ENCODE results near the gene SOX6. TPM values are rescaled to one million over a fixed set of nuclear protein-coding genes. Genes with fewer than 3 reads are reported as not detected.

SOX6 gene
- total RNA-seq, 2 experiments from 2014 or later = 0.36 TPM; not detected in 1

DNA sequence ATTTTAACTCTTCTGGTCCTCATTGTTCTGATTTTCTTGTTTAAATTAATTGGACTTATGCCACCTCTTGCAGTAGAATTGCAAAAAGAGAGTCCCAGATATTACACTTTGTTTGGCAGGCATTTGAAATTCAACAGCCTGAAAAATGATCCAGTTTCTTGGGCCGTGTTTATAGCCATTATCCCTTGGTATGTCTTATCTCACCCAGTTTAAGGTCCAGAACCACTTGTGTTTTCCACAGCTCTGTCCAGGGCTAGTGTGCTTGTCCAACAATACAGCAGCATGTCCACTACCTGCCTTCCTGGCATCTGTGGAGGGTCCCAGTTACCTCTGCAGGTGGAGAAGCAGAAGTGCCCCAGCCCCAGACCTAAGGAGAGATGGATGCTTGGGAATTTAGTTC, 397.4 kb downstream of the SOX6 start:
- ChIA-PET POLR2A (no interaction called here), CTCF (no interaction called here)
- DNase-seq = no peak
- no peaks in the 10 kb centered on the region for H3K36me3 Mint-ChIP-seq (ENCODE audit: low read depth)
- H3K4me3 Mint-ChIP-seq = no peak overlapping the region
- peaks cover 2% of the 10 kb centered on the region for H3K9me3 Mint-ChIP-seq
- H3K4me1 Mint-ChIP-seq (ENCODE audit: low read depth) = no peaks in the 10 kb centered on the region
- ATAC-seq = no peak
- H3K27ac Mint-ChIP-seq = no peak overlapping the region
- H3K27me3 Mint-ChIP-seq = no peaks in the 10 kb centered on the region
- TF ChIP-seq, protein P1, sequence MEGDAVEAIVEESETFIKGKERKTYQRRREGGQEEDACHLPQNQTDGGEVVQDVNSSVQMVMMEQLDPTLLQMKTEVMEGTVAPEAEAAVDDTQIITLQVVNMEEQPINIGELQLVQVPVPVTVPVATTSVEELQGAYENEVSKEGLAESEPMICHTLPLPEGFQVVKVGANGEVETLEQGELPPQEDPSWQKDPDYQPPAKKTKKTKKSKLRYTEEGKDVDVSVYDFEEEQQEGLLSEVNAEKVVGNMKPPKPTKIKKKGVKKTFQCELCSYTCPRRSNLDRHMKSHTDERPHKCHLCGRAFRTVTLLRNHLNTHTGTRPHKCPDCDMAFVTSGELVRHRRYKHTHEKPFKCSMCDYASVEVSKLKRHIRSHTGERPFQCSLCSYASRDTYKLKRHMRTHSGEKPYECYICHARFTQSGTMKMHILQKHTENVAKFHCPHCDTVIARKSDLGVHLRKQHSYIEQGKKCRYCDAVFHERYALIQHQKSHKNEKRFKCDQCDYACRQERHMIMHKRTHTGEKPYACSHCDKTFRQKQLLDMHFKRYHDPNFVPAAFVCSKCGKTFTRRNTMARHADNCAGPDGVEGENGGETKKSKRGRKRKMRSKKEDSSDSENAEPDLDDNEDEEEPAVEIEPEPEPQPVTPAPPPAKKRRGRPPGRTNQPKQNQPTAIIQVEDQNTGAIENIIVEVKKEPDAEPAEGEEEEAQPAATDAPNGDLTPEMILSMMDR (IDR thresholded peaks at IDR 0.05) = no peak
- intact Hi-C loops (cut with micrococcal nuclease) = no loop called here

DNA sequence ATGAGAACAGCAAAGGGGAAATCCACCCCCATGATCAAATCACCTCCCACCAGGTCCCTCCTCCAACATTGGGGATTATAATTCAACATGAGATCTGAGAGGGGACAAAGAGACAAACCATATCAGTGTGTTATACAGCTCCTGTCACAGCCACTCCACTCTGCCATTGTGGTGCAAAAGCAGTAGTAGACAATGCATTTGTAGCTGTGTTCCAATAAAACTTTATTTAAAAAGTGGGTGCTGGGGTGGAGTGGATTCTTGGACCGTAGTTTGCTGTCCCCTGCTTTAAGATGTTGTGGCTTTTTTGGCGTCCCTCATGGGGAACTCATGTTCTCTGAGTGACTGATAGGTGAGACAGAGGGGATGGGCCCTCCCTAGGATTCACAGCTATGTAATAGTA, 399.1 kb downstream of the SOX6 start:
- ChIA-PET POLR2A (no interaction called here), CTCF (no interaction called here)
- Mint-ChIP-seq H3K27ac (no peak overlapping the region), H3K27me3 (no peaks in the 10 kb centered on the region), H3K36me3 (ENCODE audit: low read depth) (no peaks in the 10 kb centered on the region), H3K4me1 (ENCODE audit: low read depth) (no peaks in the 10 kb centered on the region), H3K4me3 (no peak overlapping the region), H3K9me3 (peaks cover 2% of the 10 kb centered on the region)
- intact Hi-C loops (cut with micrococcal nuclease) = no loop called here
- TF ChIP-seq, protein P1 (IDR thresholded peaks at IDR 0.05) = no peak
- no peak for ATAC-seq
- DNase-seq = no peak

DNA sequence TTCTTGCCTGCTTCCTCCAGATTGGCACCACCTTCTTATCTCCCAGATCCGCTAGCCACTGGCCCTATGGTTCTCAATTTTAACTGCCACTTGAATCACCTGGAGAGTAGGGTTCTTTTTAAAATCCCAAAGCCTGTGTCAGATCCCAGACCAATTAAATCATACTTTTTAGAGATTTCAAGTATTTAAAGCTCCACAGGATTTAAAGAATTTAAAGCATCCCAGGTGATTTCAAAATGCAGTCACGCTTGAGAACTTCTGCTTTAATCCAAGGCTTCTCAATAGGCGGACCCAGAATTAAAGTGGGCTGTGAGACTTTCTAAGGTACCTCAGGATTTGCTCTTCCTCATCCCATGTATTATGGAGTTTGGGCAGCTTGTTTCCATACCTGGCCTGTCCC, 400.0 kb downstream of the SOX6 start:
- no peak for DNase-seq
- TF ChIP-seq, protein P1 (IDR thresholded peaks at IDR 0.05) = no peak
- intact Hi-C loops (cut with micrococcal nuclease) = no loop called here
- Mint-ChIP-seq H3K4me1 (ENCODE audit: low read depth) (no peaks in the 10 kb centered on the region), H3K27me3 (no peaks in the 10 kb centered on the region), H3K4me3 (no peak overlapping the region), H3K36me3 (ENCODE audit: low read depth) (no peaks in the 10 kb centered on the region), H3K9me3 (peaks cover 2% of the 10 kb centered on the region), H3K27ac (no peak overlapping the region)
- ATAC-seq = no peak
- ChIA-PET POLR2A (no interaction called here), CTCF (no interaction called here)

DNA sequence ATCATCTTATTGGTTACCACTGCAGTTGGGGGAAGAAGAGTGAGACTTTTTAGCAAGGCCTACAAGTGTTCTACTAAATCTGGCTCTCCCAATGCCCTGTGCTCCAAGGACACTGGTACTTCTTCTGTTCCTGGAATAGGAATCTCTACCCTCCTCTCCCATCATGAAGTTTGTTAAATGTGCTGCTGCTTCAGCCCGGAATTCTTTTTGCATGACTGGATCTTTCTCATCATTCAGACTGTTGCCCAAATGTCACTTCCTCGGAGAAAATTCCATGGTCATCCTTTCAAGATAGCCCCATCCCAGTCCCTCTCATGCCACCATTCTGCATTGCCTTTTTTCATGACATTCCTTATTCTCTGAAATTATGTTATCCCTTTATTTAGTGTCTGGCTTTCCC, 400.8 kb downstream of the SOX6 start:
- DNase-seq (no peak), ATAC-seq (no peak)
- ChIA-PET POLR2A (no interaction called here), CTCF (no interaction called here)
- Mint-ChIP-seq H3K27ac (no peak overlapping the region), H3K9me3 (peaks cover 2% of the 10 kb centered on the region), H3K4me3 (no peak overlapping the region), H3K36me3 (ENCODE audit: low read depth) (no peaks in the 10 kb centered on the region), H3K4me1 (ENCODE audit: low read depth) (no peaks in the 10 kb centered on the region), H3K27me3 (no peaks in the 10 kb centered on the region)
- TF ChIP-seq, protein P1 (IDR thresholded peaks at IDR 0.05) = no peak
- intact Hi-C loops (cut with micrococcal nuclease) = no loop called here

DNA sequence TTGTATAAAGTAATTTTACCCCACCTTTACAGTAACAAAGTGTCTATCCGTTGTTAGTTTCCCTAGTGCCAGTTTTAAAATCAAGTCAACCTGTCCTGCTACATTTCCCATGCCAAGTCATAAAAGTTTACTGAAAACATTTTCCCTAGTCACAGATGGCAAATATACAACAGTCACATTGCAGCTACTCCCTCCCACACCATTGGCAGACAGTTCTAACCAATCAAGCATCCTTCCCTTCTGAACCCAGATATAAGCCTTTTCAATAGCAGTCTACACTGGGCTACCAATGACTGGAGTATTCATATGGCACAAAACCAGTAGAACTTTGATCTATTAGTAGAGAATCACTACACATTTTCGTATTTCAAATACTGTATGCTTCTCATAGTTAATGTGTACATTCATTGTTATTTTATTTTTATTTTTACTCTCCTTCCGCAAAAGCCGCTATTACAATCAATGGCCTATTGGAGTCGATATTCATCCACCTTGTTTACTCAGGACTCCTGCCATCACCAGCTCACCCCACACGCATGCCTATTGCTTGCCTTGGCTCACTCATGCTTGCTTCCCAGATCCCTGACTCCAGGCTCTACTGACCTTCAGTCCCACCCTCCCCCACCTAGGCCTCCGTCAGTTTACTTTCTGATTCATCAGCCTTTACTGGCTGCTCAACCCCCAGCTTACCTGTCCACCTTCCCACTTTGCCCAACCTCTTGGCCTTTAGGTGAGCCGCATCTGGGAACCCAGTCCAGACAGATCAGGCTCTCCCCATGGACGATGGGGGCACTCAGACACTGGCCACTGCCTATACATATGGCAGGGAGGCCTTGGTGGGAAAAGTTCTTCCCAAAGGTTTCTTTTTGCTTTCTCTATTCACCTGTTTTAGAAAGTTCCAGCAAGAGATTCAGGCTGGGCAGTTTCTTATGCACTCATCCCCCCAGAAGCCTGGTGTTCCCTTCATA, 408.4 kb downstream of the SOX6 start:
- POLR2A ChIA-PET = no interaction called here
- Mint-ChIP-seq H3K36me3 (ENCODE audit: low read depth) (no peaks in the 10 kb centered on the region), H3K27me3 (no peaks in the 10 kb centered on the region), H3K4me1 (ENCODE audit: low read depth) (no peaks in the 10 kb centered on the region), H3K4me3 (no peak overlapping the region), H3K27ac (no peak overlapping the region), H3K9me3 (peaks cover 10% of the 10 kb centered on the region)
- CTCF ChIA-PET = no interaction called here
- intact Hi-C loops (cut with micrococcal nuclease) = no loop called here
- TF ChIP-seq, protein P1 (IDR thresholded peaks at IDR 0.05) = no peak
- DNase-seq (no peak), ATAC-seq (no peak)
